Astrocyte (in vitro differentiated cells and primary cell): Measurements from ENCODE around the gene DHX40.
"Not testable (repeated sequence)": the region's sequence is repeated elsewhere in the genome, so short reads cannot be mapped to it uniquely, and the experiment has no call there.

Experiments used
- EZH2 ChIP-seq: IDR thresholded peaks from 2 replicates; pipeline ENCODE4 v1.6.1; 2012; ENCODE audit warnings: mild to moderate bottlenecking, low read length, inconsistent platforms; ENCODE audit not compliant: insufficient read depth
- TF ChIP-seq, protein P1 (sequence below): IDR thresholded peaks from 2 replicates; pipeline ENCODE4 v1.5.1; 2011; ENCODE audit warnings: low read depth, mild to moderate bottlenecking, inconsistent platforms, low read length, moderate library complexity; ENCODE audit not compliant: insufficient read depth

DNA sequence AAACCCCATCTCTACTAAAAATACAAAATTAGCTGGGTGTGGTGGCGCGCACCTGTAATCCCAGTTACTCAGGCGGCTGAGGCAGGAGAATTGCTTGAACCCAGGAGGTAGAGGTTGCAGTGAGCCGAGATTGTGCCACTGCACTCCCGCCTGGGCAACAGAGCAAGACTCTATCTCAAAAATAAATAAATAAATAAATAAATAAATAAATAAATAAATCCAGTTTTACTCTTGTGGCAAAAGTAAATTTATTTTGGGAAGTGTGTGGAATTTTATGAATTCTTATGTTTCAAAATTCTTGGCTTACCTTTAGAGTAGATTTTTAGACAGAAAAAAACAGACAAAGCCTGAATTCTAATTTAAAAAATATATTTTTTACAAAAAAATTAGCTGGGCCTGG lies 3.7 kb downstream of the DHX40 start:
- TF ChIP-seq, protein P1, sequence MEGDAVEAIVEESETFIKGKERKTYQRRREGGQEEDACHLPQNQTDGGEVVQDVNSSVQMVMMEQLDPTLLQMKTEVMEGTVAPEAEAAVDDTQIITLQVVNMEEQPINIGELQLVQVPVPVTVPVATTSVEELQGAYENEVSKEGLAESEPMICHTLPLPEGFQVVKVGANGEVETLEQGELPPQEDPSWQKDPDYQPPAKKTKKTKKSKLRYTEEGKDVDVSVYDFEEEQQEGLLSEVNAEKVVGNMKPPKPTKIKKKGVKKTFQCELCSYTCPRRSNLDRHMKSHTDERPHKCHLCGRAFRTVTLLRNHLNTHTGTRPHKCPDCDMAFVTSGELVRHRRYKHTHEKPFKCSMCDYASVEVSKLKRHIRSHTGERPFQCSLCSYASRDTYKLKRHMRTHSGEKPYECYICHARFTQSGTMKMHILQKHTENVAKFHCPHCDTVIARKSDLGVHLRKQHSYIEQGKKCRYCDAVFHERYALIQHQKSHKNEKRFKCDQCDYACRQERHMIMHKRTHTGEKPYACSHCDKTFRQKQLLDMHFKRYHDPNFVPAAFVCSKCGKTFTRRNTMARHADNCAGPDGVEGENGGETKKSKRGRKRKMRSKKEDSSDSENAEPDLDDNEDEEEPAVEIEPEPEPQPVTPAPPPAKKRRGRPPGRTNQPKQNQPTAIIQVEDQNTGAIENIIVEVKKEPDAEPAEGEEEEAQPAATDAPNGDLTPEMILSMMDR = not testable (repeated sequence)
- TF ChIP-seq EZH2 = not testable (repeated sequence)
